NOMO-1 treated with dmso at 0.1 percent for 144 hours (cell line): Measurements from ENCODE around the gene EFR3B.
"Not testable (repeated sequence)": the region's sequence is repeated elsewhere in the genome, so short reads cannot be mapped to it uniquely, and the experiment has no call there.

Source experiments
- DNase-seq: peaks from one replicate; lab custom pipeline; 2025; ENCODE audit not compliant: unreplicated experiment; lab: John Stamatoyannopoulos, UW

The EFR3B gene

DNA sequence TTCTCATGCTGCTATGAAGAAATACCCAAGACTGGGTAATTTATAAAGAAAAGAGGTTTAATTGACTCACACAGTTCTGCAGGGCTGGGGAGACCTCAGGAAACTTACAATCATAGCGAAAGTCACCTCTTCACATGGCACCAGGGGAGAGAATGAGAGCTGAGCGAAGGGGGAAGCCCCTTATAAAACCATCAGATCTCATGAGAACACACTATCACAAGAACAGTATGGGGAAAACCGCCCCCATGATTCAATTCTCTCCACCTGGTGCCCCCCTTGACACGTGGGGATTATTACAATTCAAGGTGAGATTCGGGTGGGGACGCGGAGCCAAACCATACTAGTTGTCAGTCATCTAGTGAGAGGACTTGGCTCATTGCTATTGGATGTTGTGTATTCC, 60.5 kb downstream of the EFR3B start:
- not testable (repeated sequence) for DNase-seq

DNA sequence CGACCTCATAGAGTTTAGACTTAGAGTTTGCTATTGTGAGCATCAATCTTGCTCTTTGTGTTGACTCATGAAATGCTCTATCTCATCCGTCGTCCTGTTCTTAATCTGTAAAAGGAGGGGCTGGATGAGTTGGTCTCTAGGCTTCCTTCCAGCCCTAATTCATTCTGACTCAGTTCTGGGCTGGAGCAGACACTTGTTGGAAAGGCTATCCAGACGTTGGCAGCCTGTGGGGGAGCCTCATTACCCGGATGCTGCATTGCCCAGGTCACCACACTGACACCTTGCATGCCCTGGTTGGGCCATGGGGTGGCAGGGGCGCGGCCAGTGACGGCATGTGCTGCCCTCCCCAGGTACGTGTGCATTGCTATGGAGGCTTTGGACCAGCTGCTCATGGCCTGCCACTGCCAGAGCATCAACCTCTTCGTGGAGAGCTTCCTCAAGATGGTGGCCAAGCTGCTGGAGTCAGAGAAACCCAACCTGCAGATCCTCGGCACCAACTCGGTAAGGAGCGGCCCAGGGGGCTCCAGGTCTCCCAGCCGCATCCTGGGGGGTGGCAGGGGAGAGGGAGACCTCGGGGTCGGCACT, 61.5 kb downstream of the EFR3B start:
- DNase-seq = no peak

DNA sequence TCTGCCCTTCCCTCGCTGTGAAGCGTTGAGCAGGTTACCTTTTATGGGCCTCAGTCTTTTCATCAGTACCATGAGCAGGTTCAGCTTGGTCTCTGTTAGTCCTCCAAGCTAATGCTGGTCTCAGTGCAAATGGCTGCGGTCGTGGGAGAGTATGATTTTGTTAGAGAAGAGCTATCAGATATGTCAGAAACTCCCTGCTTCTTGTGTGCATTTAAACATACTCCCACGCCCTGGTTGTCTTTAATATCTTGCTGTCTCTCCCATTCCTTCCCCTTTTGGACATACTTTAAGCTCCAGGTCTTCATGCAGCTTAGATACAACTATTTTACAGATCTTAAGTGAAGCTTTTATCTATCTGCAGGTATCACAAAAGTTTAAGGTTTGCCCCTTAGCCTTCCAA, 62.9 kb downstream of the EFR3B start:
- no peak for DNase-seq

DNA sequence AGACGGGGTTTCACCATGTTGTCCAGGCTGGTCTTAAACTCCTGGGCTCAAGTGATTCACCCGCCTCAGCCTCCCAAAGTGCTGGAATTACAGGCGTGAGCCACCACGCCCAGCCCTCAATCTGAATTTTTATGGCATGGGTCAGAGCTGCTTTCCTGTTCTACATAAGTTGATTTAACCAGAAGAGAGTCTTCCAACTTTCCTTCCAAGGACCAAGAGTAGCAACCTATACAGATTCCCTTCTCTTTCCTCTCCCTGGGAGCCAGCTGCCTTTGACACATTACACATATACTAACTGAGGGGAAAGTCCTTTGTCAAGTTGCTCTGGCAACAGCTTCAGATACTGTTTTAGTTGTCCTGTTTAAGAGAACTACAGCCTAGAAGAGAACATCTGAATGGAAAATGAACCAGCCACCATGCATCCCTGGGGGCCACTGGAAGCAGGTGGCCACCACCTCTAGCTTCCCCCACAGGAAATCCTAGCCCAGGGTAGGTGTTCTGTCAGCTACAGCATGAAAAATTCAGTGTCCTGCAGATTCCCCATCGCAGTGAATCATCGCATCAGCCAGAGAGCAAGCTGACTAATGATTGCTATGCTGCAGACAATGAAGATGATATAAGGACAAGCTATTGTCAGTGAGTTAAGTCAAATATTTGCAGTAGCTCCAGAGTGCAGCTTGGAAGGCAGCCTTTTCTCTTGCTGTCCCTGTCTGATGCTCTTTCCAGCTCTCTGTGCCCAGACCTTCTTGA, 63.6 kb downstream of the EFR3B start:
- DNase-seq = no peak

DNA sequence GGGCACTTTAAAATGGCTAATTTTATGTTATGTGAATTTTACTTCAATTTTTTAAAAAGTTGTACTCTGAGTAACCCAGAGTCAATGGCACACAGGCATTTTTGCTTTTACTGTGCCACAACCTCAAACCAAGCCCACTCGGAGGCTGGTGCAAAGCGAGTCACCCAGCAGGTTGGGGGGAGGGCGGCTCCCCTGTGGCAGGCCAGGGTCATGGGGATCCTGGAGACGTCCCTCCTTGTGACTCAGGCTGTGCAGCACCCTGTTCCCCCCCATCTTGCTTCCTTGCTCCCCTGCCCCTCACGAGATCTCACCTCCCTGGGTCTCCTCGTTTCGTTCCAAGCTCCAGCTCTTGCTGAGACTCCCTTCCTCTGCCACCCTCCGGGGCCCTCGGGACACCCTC, 67.9 kb downstream of the EFR3B start:
- DNase-seq = no peak

DNA sequence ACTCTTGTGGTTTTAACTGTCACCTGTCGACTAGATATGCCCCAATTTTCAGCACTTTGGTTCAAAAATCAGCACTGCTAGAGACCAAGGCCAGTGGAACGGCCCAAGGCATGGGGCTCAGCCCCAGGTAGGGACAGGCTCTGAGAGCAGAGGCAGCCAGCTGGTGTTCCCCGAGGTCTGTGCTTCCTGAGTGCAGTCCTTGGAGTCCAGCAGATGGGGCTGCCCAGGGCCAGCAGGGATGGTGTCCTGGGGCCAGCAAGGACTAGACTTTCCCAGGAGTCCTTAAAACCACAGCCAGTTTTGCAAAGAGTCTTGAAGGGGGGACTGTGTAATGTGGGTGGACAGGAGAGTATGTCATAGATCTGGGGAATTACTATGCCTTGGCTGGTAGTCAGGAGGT, 70.2 kb downstream of the EFR3B start:
- DNase-seq = no peak

DNA sequence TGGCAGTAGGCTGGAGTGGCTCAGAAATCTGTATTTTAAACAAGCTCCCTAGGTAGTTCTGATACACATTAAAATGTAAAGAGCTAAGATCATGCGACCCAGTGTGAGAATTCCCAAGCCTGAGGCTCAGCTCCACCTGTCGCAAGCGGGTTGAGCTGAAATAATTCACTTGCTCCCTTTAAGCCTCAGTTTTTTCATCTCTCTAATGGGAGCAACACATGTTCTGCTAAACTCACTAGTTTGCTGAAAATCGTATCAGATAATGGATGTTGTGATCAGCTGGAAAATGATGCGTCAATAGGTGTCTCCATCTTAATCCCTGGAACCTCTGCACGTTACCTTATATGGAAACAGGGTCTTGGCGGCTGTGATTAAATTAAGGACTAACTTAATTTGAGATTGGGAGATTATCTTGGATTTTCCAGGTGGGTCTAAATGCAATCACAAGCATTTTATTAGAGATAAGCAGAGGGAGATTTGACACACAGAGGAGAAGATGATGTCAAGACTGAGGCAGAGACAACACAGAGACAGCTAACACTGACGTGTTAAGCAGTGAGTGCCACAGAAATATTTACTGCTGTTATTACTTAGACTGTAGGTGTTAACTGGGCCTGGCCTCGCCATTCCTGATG, 73.5 kb downstream of the EFR3B start:
- no peak for DNase-seq

DNA sequence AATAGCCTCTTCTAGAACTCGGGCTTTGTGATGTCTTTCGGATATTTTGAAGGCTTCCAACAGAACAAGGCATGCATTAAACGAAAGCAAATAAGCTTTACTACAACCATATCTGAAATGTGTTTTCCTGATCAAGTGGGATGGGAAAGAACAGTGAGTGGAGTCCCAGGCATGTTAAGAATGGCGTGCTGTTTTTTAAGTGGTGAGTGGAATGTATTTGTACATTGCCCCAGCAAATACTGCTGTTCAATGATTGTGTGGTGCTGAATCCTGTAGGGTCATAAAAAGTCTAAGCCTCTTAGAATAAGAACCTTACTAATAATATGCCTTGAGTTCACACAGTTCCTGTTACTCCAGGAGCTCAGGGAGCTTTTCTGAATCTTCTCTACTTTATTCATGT, 74.0 kb downstream of the EFR3B start:
- DNase-seq = no peak

DNA sequence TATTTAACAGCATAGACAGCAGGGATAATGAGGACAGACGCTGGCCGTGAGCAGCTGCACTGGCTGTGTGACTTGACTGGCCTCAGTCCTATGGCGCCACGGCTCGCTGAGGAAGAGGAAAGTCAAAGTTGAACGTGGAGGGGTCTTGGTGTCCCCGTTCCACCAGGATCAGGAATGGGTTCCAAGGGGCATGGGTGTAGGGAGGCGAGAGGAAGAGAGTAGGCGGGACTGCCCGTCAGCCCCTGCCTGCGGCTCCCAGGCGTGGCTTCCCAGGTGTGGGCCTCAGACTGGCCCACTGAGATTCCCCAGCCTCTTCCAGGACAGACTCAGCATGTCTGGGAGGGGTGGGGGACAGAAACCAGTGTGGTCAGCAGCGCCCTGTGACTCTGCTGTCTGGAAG, 75.1 kb downstream of the EFR3B start:
- no peak for DNase-seq

DNA sequence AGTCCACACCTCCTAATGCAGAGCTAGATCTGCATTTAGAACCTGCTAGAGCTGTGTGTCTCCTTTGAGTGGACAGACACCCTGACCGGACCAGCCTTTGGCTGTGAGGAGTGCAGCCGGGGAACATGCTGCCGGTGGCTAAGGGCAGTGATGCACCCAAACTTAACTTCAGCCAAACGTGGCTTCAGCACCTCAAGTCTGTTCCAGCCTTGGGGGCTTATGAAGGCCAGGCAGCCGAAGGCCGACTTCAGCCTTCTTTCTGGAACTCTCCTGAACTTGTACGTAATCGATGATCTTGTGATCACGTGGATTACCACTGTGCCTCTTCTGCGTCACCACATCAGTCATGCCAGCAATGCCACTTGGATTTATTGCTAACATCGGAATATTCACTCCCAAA, 77.4 kb downstream of the EFR3B start:
- DNase-seq = no peak

DNA sequence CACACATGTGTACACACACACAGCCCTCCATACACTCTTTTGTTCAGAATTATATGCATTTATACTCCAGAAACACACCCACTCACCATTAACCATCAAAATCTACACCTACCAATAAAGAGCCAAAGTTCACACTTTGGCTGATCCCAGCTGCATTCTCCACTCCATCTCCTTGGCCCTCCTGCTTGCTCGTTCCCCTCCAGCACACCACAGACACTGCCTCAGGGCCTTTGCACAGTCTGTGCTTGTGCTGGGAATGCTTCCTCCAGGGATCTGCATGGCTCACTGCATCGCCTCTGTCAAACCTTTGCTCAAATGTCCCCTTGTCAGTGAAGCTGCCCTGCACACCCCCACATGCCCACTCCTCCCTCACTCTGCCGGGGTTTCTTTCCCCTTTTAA, 80.5 kb downstream of the EFR3B start:
- DNase-seq = no peak

DNA sequence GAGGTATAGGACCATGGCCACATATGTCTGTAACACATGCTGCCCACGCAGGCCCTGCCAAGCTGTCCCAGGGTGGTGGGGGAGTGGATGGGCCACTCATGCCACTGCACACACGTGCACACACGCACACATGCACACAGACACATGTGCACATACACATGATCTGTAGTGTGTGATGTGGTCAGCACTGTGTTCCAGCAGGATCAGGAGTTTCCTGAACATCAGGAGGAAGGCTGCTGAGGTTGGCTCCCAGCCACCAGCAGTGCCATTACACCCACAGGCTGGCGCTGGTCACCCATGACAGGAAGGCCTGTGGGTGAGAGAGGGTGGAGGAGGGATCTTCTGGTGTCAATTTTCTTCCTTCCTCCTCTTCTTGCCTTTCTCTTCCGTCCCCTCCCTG, 81.8 kb downstream of the EFR3B start:
- DNase-seq = no peak

DNA sequence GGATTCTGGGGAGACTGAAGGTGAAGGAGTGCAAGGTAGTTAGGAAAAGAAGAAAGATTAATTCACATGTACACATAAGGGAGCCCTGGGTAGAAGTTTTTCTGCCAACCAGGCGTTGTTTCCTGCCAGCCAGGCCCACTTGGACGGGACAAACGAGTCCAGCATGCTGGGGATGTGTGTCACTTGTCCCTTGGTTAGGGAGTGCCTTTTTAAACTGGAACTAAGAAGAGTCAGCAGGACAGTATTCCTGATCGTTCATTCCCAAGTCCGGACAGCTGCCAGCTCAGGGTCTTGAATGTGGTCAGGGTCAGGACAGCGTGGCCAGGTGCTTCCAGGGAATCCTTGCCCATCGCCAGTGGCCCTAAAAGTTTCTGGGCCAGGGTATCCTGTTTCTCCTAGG, 83.3 kb downstream of the EFR3B start:
- DNase-seq = no peak

DNA sequence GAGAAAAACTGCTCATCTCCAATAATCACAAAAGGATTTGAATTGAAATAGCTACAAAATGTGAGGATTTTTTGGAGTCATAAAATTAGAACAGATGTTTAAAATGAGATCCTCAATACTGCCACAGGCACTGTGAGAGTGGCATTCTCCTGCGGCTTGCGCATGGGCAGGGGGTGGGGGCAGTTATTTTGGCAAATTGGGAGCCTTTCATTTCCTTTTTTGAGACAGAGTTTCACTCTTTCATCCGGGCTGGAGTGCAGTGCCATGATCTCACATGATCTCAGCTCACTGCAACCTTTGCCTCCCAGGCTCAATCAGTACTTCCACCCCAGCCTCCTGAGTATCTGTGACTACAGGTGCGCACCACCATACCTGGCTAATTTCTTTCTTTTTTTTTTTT, 84.1 kb downstream of the EFR3B start:
- no peak for DNase-seq

DNA sequence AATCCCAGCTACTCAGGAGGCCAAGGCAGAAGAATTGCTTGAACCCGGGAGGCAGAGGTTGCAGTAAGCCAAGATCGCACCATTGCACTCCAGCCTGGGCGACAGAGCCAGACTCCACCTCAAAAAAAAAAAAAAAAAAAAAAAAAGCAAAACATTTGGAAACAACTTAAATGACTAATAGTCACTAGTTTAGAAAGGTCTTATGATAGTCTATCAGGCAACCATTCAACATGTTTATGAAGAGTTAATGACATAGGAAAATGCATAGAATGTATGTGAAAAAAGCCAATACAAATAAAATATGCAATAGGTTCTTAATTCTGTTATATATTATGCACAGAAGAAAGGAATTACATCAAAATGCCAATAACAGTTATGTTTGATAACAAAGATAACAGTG, 85.2 kb downstream of the EFR3B start:
- DNase-seq = not testable (repeated sequence)

DNA sequence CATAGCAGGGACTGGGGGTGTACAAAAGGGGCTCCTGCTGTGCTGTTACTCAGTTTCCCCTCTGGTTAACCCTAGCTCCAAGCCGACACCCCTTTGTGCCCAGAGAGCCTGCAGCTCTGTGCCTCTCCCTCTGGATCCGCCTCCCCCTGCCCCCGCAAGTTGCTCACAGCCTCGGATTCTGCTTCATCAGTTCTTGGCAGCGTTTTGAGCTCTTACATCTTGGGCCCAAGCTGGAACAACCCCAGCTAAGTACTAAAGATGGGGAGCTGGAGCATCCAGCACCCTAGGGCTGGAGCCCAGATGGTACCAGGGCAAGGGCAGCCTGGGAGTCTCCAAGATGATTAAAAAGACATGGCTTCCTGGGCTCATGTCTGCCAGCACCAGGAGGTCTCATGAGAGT, 85.8 kb downstream of the EFR3B start:
- DNase-seq = no peak

DNA sequence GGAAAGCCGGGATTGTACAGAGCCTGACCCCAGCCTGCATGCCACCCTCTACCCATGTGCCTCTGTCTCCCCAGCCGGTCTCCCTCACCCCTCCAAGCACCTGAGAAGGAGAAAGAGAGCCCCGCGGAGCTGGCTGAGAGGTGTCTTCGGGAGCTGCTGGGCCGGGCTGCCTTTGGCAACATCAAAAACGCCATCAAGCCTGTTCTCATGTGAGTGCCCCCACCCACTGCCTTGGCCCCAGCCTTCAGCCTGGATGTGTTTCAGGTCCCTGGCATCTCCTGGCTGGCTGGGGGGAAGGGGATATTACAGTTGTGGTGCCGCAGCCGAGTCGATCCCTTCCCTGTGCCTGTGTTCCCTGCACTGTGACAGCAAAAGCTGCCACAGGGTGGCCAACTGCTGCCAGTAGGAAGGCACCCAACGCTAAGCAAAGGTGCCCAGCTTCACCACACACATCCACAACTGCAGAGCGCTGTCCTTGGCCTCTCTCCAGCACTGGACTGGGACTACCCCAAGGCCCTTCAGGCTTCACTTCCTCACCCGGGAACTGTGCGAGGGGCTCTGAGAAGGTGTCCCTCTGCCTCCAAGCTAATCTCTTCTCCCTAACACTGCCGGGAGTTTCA, 88.1 kb downstream of the EFR3B start:
- no peak for DNase-seq

DNA sequence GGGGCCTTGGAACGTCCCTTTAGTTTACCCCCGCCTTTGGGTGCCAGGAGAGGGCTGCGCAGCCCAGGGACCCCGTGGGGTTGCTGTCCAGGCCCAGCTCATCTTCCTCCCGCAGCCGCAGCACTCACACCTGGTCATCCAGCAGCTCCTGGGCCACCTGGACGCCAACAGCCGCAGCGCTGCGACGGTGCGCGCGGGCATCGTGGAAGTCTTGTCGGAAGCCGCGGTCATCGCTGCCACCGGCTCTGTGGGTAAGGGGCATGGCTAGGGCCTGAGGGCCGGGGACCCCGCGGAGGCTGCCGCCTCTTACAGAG, 89.3 kb downstream of the EFR3B start:
- DNase-seq = no peak

DNA sequence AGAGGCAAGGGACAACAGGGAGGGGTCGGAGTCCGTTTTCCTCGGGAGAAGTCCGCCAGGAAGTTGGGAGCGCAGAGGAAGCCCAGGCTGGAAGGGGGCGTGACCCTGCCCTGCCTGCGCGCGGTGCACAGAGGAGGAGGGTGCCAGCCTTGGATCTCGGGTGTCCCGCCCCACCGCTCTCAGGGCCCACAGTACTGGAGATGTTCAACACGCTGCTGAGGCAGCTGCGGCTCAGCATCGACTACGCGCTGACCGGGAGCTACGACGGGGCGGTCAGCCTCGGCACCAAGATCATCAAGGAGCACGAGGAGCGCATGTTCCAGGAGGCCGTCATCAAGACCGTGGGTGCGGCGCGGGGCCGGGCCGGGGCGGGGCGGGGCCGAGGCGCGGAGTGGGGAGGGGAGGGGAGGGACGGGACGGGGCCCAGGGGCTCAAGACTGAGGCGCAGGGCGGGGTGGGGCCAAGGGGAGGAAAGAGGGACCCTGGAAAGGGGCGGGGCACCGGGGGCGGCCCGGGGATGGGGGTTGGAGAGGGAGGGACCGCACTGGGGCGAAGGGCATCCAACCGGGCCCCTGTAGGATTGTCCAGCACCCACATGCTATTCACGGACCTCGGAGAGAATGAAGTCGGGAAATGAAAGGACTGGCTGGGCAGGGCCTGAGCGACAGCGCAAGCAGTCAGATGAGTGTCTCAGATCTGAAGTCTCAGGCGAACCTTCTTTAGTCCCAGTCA, 89.9 kb downstream of the EFR3B start:
- no peak for DNase-seq

DNA sequence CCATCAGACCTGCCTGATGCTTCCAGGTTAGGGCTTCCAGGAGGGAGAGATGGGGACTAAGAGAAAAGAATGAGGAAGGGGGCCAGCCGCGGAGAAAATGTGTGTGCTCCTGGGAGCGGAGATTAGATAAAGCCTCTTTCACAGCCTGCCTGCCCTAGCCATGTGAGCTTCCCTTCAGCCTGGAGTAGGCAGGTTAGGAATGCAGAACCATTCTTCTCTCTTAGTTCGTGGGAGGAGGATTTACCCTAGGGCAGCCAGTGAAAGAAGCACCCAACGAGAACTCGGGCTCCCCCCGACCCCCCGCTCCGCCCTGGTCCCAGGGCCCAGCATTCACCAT, 90.4 kb downstream of the EFR3B start:
- no peak for DNase-seq

DNA sequence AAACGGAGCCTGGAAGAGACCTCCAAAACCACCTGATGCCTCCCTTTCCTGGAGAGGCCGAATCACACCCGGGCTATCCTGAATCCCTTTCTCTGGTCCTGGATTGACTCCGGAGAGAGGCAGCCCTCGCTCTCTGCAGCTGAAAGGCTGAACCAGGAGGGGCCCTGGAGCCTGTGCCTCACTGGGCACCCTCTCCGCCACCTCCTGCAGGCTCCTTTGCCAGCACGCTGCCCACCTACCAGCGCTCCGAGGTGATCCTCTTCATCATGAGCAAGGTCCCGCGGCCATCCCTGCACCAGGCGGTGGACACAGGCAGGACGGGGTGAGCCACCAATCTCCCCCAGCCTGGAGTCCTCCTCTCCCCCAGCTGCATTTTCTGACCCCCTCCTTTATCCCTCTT, 90.8 kb downstream of the EFR3B start:
- no peak for DNase-seq

DNA sequence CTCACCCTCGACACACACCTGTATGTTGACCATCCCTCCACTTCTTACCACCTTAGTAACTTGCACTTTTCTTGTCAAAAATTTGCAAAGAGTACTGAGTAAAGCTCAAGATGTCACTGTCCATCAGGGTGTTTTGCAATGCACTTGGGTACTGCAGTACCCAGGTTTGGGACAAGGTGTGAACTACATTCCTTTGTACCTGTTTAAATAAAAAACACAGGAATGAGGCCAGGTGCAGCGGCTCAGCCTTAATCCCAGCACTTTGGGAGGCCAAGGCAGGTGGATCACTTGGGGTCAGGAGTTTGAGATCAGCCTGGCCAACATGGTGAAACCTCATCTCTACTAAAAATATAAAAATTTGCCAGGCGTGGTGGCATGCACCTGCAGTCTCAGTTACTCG, 98.7 kb downstream of the EFR3B start:
- not testable (repeated sequence) for DNase-seq
